ENCODE measurements around the gene MBL2.
A peak's percentile ranks its signal among the peaks of the same experiment; 100 is the strongest.

DNA sequence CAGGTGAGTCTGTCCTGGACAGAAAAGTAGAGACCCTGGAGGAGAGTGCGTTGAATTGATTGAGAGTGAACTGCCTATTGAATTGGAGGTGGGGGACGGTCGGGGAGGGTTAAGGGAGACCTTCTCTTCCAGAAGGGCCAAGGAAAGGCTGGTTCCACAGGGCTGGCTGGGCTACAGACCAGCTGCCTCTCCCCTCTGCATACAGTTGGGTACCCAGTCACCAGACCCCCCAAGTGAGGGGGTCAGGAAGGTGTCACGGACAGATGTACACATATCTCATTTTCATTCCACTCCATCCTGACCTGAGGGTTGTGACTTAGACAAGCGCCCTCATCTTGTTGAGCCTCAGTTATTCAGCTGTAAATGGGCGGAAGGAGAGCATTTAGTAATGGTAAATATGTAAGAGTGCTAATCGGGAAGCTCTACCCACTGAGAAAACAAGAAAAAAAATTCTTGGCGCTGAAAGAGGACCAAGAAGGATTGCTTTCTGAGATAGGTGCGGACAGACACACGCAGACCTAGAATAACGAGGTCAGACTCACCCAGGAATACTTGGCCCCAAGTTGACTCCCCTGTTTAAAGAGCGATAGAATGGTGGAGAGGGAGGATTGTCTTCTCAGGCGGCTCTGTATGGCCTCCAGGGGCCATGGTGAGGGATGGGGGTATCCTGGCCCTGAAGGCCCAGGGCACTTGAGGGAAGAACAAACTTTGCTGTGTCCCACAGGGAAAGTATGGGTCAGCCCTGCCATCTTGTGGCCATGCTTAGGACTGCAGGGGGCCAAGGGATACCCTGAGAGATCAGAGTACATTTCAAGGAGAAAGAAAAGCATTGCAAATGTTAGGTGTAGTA lies 7.2 kb upstream of the MBL2 start:
- TF ChIP-seq EZH2 (IDR thresholded peaks at IDR 0.05; ENCODE audit: borderline replicate concordance, low read length) (no peak), CTCF (IDR thresholded peaks at IDR 0.05; ENCODE audit: low read length) (peak; percentile 80)
